GM11168 (cell line): ENCODE measurements around the gene MALT1.

Experiments
- in situ Hi-C: fragments of 300-500 bp; cut with MboI; formaldehyde crosslinking; loops from one replicate; pipeline ENCODE4 v1.12.0; 2022; ENCODE audit warnings: low sequenced_read_pairs; ENCODE audit not compliant: unreplicated experiment

MALT1 gene

DNA sequence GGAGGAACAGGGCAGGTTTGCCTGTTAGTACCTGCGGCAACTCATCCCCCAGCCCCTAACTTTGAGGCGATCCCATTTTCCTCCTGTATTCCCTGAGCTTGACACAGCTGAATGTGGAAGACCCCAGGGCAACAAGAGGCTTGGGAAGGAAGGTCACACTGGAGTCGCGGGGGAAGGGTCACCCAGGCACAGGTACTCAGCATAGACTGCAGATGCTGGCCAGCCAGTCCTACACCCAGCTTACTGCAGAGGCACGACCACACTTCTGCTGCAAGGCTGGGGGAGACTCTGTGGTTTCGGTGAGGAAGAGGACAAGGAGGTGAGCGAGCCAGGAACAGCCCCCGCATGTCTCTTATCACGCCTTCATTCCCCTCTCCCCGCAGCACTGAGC, 91.5 kb downstream of the MALT1 start:
- in situ Hi-C loops, result loop anchor here (5.0 kb wide), 1 partner anchor 230 kb away; no protein-coding TSS in a partner anchor

DNA sequence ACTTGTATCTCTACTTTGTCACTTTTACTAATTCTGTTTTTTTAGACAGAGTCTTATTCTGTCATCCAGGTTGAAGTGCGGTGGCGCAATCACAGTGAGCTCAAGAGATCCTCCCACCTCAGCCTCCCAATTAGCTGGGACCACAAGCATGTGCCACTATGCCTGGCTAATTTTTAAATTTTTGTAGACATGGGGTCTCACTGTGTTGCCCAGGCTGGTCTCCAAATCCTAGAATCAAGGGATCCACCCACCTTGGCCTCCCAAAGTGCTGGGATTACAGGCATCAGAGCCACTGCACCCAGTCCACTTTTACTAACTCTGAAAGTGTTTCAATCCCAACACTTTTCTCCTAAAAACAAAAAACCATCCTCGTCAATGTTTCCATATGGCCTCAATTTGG, 94.9 kb downstream of the MALT1 start:
- in situ Hi-C loops, result no loop called here

DNA sequence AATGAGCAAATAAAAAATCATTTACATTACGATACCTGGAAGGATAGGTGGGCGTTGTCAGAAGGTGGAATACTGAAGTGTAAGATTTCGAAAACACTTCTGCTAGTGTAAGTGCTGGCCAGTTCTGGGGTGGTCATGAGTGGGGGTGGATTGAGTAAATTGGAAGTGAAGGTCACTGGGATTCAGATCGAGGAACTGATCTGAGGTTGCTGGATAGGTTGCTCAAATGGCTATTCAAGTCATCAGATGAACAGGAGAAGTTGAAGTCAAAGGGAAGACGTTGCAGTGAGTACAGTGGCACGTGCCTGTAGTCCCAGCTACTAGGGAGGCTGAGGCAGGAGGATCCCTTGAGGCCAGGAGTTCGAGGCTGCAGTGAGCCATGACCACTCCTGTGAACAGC, 95.7 kb downstream of the MALT1 start:
- in situ Hi-C loops, result no loop called here

DNA sequence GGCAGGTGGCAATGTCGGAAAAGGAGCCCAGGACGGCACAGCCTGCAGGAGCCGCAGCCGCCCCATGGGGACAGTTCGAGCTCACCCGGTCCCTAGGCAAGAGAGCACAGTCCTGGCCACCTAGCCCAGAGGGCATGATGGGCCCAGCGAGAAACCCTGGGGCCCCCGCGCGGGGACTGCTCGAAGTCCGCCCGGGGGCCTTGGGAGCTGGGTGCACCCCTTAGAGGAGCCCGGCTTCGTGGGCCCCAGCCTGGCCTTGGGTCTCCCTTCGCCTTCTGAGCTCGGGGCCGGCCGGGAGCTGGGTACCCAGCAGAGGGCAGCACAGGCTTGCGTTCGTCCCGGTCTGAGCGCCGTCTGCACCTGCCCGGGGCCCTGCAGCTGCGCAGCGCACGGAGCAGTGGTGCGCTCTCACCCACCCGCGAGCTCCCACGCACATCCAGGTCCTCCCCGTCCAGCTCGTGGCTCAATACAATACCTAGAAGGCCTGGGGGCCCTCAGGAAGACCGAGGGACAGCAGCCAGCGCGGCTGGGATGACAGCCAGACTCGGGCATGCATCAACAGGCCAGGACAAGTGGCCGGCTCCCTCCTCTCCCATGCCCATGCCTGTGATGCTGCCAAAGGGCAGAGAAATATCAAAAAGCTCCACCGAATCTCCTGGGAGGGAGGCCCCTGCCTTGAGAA, 97.2 kb downstream of the MALT1 start:
- in situ Hi-C loops, result no loop called here

DNA sequence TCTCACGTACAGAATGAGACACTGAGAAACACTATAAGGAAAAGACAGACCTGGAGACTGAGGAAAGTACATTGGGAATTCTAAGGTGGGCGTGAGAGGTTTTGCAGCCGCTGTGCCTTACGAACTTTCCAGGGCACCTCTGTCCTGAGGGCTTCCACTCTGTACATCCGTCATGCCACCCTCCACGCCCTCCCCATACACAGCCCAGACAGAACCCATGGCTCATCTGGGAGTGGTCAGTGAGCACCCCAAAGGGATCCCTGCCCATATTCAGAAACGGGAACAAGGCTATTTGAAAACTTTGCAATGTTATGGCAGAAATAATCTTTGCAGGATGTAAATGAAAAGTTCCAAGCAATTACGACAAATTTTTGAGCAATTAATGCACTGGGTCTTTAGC, 98.1 kb downstream of the MALT1 start:
- in situ Hi-C loops, result no loop called here

DNA sequence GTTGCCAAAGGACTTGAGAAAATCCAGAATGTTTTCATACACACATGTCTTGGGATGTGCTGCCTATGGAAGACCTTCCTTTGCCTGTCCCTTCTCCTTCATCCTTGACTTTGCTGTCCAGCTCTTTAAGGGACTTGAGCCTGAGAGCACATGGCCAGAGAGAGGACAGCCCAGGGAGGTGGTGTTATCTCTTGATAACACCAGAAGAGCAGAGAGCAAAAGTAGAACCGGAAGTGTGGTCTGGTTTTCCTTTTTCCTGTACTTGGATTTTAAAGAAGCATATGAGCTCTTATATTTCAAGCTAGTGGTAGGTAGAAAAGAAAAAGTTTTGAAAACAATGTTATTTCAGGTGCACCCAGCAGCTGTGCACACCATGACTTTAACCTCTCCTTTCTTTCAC, 99.3 kb downstream of the MALT1 start:
- in situ Hi-C loops, result no loop called here

DNA sequence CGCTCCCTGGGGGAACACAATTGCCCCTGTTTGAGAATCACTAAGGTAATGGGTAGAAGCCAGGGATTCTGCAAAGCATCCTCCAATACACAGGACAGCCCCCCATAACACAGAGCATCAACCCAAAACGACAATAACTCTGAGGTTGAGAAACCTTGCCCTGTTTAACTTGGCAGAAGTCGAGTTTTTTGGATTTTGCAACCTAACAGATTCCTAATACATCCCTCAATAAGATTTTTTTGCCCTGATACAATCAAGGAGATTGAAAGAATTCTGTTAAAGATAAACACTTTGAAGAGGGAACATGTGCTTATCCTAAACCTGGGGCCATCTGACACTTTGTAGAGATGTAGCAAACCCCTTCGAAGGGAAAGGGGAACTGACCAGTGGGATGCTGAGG, 100.9 kb downstream of the MALT1 start:
- in situ Hi-C loops, result no loop called here

DNA sequence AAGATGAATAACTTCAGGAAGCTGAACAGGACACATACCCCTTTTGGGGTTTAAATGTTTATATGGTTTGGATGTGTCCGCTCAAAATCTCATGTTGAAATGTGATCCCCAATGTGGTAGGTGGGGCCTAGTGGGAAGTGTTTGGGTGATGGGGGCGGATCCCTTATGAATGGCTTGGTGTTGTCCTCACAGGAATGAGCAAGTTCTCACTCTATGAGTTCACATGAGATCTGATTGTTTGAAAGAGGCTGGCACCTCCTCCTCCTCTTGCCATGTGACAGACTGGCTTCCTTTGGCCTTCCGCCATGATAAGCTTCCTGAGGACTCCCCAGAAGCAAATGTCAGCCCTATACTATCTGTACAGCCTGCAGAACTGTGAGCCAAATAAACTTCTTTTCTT, 104.8 kb downstream of the MALT1 start:
- in situ Hi-C loops, result loop anchor here (5.0 kb wide), 1 partner anchor 291 kb away; no protein-coding TSS in a partner anchor

DNA sequence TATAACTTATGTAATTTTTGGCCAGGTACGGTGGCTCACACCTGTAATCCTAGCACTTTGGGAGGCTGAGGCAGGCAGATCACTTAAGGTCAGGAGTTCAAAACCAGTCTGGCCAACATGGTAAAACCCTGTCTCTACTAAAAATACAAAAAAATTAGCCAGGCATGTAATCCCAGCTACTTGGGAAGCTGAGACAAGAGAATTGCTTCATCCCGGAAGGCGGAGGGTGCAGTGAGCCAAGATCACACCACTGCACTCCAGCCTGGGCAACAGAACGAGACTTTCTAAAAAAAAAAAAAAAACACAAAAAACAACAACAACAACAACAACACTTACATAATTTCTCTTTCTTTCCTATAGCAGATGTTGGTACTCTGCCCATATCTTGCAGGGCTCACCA, 105.3 kb downstream of the MALT1 start:
- in situ Hi-C loops, result loop anchor here (5.0 kb wide), 1 partner anchor 291 kb away; no protein-coding TSS in a partner anchor

DNA sequence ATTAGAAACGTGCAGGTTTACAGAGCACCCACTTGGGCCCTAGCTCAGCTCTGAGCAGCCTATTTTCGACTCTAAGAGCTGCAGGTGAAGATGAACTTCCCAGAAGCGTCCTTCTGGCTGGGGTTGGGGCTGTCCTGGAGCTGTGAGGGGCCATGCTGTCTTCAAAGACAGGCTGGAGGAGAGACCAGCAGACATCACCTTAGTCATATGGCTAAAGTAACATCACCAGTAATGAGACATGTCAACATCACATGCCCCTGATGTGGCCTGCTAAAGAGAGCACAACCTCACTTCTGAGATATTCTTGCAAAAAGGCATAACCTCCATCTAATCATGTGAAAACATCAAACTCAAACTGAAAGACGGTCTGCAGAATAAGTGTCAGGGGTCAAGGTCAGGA, 106.2 kb downstream of the MALT1 start:
- in situ Hi-C loops, result loop anchor here (5.0 kb wide), 1 partner anchor 290 kb away; no protein-coding TSS in a partner anchor

DNA sequence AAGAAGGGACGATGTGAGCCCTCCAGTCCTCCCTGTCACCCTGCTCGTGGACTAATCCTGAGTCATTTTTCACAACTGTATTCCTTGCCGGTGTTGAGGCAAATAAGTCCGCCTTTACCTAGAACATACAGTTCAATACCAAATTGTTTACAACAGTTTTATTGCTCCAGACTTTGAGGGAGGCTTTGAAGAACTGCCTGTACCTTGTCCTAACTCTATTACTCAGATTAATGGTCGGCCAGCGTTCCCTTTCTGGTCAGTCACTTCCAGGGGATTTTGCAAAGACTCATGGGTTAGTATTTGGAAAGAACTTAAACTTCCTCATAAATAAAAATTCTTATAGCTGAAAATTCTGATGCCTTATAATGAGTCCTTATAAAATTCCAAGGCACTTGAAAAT, 108.3 kb downstream of the MALT1 start:
- in situ Hi-C loops, result loop anchor here (5.0 kb wide), 1 partner anchor 288 kb away; no protein-coding TSS in a partner anchor

DNA sequence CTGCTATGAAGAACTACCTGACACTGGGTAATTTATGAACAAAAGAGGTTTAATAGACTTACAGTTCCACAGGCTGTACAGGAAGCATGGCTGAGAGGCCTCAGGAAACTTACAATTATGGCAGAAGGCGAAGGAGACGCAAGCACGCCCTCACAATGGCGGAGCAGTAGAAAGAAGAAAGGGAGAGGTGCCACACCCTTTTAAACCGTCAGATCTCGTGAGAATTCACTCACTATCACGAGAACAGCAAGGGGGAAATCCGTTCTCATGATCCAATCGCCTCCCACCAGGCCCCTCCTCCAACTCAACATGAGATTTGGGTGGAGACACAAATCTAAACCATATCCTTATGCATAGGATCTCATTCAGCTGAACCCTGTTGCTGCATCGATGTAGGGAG, 108.8 kb downstream of the MALT1 start:
- in situ Hi-C loops, result no loop called here

DNA sequence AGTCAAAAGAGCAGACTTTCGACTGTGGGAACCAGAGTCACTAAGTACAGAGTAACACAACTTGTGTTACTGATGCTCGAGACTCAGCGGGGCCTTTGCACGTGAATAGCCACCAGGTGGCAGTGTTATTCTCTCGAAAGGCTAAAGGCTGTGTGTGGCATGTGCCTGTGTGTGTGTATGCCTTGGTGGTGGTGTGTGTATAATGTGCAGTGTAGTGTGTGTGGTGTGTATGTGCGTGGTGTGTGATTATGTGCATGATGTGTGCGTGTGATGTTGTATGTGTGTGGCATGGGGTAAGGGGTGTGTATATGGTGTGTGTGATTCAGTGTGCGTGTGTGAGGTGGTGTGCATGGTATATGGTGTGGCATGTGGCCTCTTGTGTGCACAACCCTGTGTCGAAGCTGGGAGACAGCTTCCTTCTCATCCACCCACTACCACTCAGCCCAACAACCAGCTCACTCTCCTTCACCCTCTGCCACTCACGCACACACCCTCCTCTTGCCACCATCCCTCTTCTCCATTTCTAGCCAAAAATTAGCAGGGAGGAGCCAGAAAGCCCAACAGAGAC, 110.4 kb downstream of the MALT1 start:
- in situ Hi-C loops, result no loop called here

DNA sequence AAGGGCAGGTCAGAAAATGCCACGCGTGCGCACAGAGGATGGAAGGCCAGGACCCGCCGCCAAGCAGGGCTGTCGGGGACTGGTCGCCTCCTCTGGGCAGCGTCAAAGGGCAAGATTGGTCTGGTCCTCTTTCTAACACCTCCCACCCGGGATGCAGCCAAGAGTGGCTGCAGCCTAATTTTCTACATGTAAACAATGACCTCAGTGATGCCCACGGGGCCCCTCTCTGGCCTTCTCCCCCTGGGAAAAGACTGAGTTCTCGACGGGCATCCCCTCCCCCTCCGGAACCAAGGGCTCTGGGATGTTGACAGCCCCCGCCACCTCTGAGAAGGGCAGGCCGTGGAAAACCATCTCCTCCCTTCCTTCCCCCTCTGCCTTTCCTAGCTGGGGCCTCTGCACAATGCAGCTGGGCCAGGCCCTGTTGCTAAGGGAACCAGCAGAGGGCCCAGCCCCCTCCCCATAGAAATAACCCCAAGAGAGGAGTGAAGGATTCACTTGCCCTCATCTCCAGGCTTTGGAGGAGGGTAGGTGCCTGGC, 113.4 kb downstream of the MALT1 start:
- in situ Hi-C loops, result no loop called here

DNA sequence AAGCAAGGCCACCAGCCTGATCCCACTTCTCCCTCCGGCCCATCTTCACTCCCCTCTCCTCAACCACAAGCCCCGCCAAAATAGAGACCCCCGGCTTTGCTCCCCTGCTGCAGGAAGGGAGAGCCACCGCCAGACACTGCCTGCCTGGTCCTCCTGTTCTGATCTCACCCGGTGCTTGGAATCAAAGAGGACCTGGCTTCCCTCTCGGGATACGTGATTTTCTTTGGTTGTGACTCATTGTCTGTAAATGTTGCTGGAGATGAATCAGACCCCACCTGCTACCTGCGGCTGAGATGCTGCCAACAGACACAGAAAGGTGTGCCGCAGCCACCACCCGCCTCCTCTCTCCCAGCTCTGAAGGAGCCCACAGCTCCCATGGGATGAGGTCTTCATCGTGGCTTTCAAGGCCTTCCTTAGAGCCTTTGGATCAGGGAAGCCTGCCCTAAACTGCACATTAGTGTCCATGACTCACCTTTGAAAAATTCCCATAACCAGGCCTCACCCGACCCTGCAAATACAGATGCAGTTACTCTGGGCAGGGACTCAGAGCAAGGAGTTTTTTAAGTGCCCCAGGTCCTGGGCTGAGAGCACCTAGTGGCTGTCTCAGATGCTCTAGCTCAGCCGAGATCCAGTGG, 114.0 kb downstream of the MALT1 start:
- in situ Hi-C loops, result no loop called here

DNA sequence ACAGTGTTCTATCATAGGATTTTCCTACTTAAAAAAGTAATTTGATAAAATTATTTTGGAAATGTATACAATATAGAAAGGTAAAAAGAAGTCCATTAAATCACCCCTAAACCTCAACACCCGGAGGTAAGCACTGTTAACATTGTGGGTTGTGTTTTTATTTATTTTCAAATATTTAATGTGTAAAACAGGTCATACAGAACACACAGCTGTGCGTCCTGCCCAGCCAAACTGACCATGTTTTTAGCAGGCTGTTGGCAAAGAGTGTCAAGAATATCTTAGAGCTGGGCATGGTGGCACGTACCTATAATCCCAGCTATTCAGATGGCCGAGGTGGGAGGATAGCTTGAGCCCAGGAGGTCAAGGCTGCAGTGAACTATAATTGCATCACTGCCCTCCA, 114.6 kb downstream of the MALT1 start:
- in situ Hi-C loops, result no loop called here

DNA sequence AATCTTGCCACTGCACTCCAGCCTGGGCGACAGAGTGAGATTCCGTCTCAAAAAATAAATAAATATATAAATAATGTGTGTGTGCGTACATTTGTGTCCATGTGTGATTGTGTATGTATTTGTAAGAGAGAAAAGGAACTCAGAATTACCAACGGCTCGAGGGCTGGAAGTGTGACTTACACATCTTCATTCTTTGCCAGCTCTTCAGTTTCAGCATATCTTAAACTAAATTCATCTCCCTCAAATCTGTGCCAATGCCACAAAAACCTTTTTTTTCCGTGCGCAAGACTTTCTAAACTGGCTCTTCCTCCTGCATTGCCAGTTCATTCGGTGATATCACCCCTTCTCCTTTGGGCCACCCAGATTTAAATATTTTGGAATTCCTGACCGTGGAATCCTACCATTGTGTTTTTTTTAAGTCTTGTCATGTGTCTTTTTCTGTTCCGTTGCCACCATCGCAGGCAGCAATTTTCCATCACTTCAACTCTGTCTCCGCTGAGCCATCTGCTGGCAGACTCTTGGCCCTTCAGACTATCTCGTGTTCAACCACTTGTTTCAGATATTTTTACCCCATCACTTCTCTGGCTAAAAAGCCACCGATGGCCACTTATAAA, 116.4 kb downstream of the MALT1 start:
- in situ Hi-C loops, result no loop called here

DNA sequence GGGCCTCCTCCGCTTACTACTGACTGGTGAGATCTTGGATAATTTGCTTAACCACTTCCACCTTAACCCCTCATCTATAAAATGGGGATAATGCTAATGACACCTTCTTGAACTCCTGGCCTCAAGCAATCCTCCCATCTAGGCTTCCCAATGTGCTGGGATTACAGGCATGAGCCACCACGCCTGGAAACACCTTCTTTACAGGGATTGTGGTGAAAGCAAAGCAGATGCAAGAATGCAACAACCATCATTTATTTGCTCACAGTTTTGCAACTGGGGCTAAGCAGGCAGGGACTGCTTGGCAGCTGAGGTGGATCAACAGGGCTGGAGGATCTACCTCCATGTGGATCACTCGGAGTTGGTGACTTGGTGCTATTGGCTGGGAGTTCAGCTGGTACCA, 117.2 kb downstream of the MALT1 start:
- in situ Hi-C loops, result no loop called here

DNA sequence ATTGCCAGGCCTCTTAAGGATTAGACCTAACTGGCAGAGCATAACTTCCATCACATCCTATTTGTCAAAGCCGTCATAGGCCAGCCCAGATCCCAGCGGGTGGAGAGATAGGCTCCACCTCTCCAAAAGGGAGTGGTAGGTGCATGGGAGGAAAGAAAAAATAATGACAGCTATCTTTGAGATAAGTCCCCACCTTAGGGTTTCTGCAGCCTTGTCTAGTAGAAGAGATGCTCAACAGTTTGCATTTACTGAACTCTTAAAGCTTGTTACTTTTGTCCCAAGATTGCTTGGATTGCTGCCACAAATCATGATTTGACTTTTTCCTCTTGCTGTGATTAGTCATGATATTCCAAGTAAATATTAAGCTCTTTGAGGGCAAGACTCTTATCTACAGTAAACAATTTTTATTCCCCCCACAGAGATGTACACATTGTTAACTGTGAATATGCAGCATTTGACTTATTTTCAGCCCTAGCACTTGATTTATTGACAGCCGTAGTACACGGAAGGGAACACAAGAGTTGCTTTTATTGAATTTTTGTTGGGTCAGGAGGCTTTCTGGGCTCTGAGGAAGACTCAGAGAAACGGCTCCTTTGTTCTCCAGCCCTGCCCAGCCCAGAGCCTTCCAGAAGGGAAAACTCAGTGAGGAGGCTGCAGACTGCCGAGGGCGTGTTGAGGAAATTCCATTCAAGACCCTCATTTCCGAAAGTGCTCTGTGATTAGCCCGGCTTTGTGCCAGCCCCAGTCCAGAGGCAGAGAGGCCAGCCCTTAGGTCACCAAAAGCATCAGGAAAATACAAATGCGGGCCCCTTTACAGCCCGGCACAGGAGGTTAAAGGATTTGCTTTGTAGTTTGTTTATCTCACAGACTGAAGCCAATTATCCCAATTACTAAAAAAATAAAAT, 118.0 kb downstream of the MALT1 start:
- in situ Hi-C loops, result no loop called here

DNA sequence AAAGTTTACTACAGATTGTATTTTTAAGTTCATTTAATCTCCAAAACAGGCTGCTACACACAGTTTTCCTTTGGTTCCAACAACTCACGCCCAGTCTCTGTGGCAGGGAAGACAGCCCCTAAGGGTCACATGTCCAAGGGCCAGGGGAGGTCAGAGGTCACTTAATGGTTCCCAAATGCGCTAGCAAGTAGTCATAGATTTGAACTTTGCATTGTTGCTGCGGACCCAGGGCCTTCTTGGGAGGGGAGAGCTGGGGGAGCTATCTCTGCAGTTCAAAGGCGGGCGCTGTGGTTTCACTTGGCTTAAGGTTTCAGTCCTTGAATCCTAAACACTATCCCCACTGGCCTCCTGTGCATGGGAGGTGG, 118.6 kb downstream of the MALT1 start:
- in situ Hi-C loops, result no loop called here
